Measurements from ENCODE around the gene RPS25.
"Not testable (repeated sequence)": the region's sequence is repeated elsewhere in the genome, so short reads cannot be mapped to it uniquely, and the experiment has no call there.

The RPS25 gene

DNA sequence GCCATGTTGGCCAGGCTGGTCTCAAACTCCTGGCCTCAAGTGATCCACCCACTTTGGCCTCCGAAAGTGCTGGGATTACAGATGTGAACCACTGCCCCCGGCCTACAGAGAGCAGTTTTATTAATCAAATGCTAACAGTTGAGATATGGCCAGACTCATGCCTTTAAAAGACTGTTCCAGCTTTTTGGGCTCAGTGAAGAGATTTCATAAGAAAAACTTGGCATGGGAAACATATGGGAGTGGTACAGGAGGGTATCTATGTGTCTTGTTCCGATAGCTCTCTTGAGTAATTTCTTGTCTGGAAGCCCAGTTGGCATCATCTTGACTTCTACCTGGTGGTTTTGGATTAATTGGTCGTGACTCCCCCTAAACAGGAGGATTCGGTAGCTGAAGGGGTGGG lies 20.7 kb upstream of the RPS25 start:
- DNase-seq = no peak

GRCh38 chr11:119034813-119035212 lies 16.7 kb upstream of the RPS25 start:
- DNase-seq = no peak

GRCh38 chr11:119033421-119033820 lies 15.3 kb upstream of the RPS25 start:
- not testable (repeated sequence) for DNase-seq

DNA sequence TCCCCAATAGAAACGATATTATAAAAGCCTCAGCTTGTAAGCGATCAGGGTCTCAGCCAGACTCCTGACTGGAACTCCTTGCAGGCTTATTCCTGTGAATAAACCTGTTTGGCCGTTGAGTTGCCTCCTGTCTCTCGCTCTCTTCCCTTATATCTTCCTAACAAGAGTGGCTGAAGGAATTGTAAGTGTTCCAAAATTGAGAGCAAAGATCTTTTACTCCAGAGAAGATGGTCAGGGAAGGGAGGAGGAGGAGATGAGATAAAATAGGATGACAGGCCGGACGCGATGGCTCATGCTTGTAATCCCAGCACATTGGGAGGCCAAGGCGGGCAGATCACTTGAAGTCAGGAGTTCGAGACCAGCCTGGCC lies 13.8 kb upstream of the RPS25 start:
- no peak for DNase-seq

GRCh38 chr11:119030329-119031047 lies 12.3 kb upstream of the RPS25 start, which contains the start of gene SLC37A4:
Gene SLC37A4, minus strand, starts transcription at chr11:119030877.
- peak; percentile 99 for DNase-seq

GRCh38 chr11:119030029-119030328 lies 11.8 kb upstream of the RPS25 start:
- no peak for DNase-seq

GRCh38 chr11:119029340-119030028 lies 11.3 kb upstream of the RPS25 start:
- DNase-seq = peak; percentile 55

DNA sequence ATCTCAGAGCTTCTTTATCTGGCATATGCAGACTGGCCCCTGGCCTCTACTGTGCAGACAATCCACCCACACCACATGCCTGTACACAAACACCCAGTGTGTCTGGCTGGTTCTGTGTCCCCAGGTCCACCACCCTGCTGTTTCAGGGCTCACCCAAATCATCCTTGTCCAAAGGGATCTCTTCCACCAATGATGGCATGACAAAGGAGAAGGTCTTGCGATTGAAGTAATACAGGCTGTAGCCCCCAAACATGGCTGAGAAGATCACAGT lies 10.9 kb upstream of the RPS25 start:
- DNase-seq = peak; percentile 64

- DNase-seq = no peak
Observed at GRCh38 chr11:119028346-119029068, 10.4 kb upstream of the RPS25 start.

- DNase-seq = no peak
Observed at GRCh38 chr11:119027561-119028345, 9.6 kb upstream of the RPS25 start.

DNA sequence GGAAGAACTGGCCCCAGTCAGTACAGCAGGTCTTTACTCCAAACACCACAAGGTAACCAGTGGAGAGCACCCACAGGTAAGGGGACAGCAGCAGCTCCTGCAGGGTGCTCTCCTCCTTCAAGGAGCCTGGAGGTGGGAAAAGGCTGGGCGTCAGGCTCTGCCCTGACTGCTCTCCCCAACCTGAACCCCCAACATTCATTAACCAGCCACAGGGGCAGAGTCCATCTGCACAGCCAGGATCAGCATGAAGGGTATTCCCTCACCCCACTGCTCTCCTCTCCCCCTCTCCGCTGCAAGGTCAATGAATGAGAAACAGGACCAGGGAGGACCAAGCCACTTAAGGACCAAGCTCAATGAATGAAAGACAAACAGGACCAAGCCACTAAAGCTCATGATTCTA lies 8.8 kb upstream of the RPS25 start:
- DNase-seq = no peak

DNA sequence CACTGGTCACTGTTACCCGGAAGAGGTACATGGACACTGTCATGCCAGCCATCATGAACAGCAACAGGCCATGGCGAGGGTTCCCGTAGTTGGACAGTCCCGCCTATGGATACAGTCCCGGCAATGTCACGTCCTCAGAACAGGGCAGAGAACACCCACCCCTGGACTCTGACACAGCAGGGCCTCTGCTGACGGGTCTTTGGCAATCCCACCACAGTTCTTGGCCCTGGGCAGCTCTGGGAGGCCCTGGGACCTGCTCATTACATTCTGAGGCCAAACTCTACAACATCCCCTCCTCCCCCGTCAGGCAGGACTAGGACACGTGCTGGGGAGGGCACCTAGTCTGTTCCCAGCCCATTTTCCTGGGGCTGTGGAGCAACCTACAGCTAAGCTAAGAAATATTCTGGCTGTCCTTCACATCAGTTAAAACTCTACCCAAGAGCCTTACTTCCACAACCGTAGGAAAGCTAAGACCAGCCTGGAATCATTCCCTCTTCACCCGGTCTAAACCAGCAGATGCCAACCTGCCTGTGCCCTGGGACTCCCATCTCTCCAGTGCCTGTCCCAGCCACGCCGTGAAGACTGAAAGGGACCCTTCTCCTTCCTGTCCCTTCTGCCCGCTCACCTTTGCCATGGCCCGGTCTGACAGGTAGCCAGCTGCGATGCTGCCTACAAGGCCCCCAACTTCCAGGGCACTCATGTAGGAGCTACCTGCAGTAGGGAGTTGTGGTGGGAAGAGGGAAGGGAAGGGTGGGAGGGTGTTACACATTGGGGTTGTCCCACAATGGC lies 8.0 kb upstream of the RPS25 start:
- no peak for DNase-seq

GRCh38 chr11:119025541-119025940 lies 7.4 kb upstream of the RPS25 start:
- DNase-seq = no peak

- DNase-seq = no peak
Observed at GRCh38 chr11:119025099-119025473, 6.9 kb upstream of the RPS25 start.

DNA sequence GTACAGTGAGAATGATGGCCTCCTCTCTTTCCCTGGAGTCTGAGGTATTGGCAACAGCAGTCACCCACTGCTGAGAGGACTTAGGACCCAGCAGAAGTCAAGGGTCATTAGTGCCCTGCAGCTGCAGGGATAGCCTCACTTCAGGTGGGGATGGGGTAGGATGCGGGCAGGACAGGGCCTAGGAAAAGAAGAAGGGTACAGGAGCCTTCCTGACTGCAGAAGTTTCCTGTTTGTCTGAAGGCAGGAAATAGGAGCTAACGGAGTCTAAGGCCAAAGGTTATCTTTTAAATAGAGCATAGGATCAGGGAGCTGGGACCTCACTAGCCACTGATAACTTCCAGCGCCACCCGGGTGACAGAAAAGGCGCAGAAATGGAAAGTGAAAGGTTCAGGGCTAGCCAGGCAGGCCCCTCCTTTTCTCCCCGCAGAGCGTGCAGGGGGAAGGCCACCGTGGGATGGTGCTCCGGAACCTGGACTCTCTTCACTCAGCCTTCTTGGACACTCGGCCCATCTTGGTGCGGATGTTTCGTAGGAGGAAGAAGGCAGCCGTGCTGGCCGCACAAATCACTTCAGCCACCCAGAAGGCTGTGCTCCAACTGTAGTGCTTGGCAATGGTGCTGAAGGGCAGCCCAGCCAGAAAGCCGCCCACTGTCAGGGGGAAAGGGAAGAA lies 6.4 kb upstream of the RPS25 start:
- DNase-seq = no peak

DNA sequence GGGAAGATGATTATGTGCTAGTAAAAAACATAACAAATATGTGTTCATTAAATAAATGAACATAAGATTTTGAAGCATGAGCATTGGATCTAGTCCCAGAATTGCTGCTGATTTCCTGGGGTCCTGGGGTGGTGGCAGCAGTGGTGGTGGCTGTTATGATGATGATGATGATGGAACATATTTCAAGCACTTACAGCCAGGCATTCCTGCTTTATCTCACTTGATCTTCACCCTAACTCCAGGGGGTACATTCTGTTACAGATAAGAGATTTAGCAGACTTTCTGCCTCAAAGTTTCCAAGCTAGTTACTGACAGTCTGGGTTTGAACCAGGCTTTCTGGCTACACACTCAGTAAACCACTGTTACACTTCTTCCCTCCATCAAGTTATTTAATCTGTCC lies 5.6 kb upstream of the RPS25 start:
- DNase-seq = no peak

- DNase-seq = no peak
Observed at GRCh38 chr11:119021631-119022030, 3.5 kb upstream of the RPS25 start.

- no peak for DNase-seq
Observed at GRCh38 chr11:119019996-119020395, 1.9 kb upstream of the RPS25 start.

DNA sequence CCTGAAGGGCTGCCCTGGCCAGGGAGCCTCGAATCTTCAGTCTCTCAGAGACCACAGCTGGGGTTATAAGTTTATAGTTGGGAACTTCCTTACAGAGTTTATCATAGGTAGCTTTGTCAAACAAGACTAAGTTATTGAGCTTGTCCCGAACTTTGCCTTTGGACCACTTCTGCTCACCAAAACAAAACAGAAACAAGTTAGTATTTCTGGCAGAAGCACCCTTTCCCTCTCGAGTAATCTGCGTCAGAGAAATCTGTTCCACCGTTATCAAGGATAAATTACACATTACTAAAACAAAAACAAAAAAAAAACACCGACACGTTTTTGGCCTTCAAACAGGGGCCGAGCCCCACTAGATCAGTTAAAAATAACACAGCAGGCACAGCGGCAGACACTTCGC lies 766 bp downstream of the RPS25 start:
- DNase-seq = not testable (repeated sequence)

DNA sequence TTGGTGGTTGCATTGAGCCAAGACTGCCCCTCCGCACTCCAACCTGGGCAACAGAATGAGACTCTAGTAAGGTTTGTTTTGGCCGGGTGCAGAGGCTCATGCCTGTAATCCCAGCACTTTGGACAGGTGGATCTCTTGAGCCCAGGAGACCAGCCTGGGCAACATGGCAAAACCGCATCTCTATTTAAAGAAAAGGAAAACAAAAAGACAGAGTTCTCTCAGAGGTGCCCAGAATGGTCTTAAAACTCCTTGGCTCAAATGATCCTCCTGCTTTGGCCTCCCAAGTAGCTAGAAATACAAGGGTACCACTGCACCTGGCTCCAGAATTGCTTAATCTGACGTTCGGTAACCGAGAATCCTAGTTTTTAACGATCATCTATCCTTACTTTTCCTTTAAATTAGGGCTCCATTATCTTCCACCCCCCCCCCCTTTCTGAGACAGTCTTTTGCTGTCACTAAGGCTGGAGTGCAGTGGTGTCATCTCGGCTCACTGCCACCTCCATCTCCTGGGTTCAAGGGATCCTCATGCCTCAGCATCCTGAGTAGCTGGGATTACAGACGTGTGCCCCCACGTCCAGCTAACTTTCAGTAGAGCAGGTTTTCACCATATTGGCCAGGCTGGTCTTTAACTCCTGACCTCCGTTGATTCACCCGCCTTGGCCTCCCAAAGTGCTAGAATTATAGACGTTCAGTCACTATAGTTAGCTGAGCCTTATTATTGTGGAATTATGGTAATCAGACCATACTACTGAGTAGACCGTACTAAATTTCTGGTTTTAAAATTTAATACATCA lies 1.7 kb downstream of the RPS25 start:
- no peak for DNase-seq

GRCh38 chr11:119015054-119015611 lies 3.0 kb downstream of the RPS25 start:
- no peak for DNase-seq

All from hematopoietic multipotent progenitor cell treated with erythropoietin and hydrocortisone succinate and interleukin-3 and kit ligand, for 4 days (in vitro differentiated cells).